GM19193 (cell line): ENCODE data around the gene CDH1.

ENCODE experiments used
- POLR2A ChIP-seq: IDR thresholded peaks from 4 replicates; pipeline ENCODE4 v1.6.1; 2011; ENCODE audit not compliant: insufficient read depth, insufficient read length; ENCODE audit errors: extremely low read depth

The CDH1 gene

GRCh38 chr16:68873635-68874471 lies 136.8 kb downstream of the CDH1 start:
- no peak for TF ChIP-seq POLR2A

GRCh38 chr16:68875871-68876270 lies 138.8 kb downstream of the CDH1 start:
- TF ChIP-seq POLR2A, result no peak

GRCh38 chr16:68883685-68884084 lies 146.6 kb downstream of the CDH1 start:
- TF ChIP-seq POLR2A, result no peak

- TF ChIP-seq POLR2A, result no peak
Measured at GRCh38 chr16:68884401-68884800, 147.3 kb downstream of the CDH1 start.
